IMR-90 (cell line): ENCODE measurements around the gene RAD51B. TPM values are rescaled to one million over a fixed set of nuclear protein-coding genes. Genes with fewer than 3 reads are reported as not detected.

ENCODE experiments used
- ATAC-seq: fragments of 200-7000 bp; cut with Tn5 transposase; 2 replicates; pipeline ENCODE4 v1.9.1; 2020; ENCODE audit warnings: low read depth, mild to moderate bottlenecking, moderate library complexity
- BruUV-seq: library from RNA; stranded (reverse); fragments of 400-500 nt; replicated peaks from 2 replicates; lab custom pipeline; 2021; lab: Mats Ljungman, UMichigan
- CTCF ChIA-PET: fragments of 300-600 bp; formaldehyde crosslinking; extraction: SDS; loops from one replicate; lab custom pipeline; 2021; ENCODE audit warnings: antibody characterized with exemption; lab: Yijun Ruan, JAX
- POLR2A ChIA-PET: fragments of 300-600 bp; sonication (Branson Sonifier 250); formaldehyde crosslinking; loops from one replicate; lab custom pipeline; 2022; ENCODE audit warnings: antibody characterized with exemption; ENCODE audit not compliant: unreplicated experiment; lab: Charles Lee
- DNase-seq: peaks from one replicate; pipeline ENCODE4 v3.0.0; 2013
- H2AFZ ChIP-seq: replicated peaks from 2 replicates; pipeline ENCODE3; 2013; ENCODE audit warnings: low read length, mild to moderate bottlenecking; ENCODE audit not compliant: poor library complexity
- H2AK5ac ChIP-seq: 2 replicates; pipeline ENCODE4 v1.6.1; 2013; ENCODE audit warnings: low read depth, low read length, inconsistent platforms
- H2AK9ac ChIP-seq: replicated peaks from 2 replicates; pipeline ENCODE3; 2013; ENCODE audit warnings: mild to moderate bottlenecking, low read depth, low read length, moderate library complexity; ENCODE audit not compliant: poor library complexity
- H2BK120ac ChIP-seq: 2 replicates; pipeline ENCODE4 v1.6.1; 2013; ENCODE audit warnings: low read depth, low read length, inconsistent platforms
- H2BK15ac ChIP-seq: 3 replicates; pipeline ENCODE4 v1.6.1; 2013; ENCODE audit warnings: low read depth, low read length, inconsistent platforms
- H2BK20ac ChIP-seq: 2 replicates; pipeline ENCODE4 v1.6.1; 2013; ENCODE audit warnings: low read depth, mild to moderate bottlenecking, inconsistent platforms, low read length, moderate library complexity
- H2BK5ac ChIP-seq: 2 replicates; pipeline ENCODE4 v1.6.1; 2013; ENCODE audit warnings: mild to moderate bottlenecking, low read depth, low read length, inconsistent platforms; ENCODE audit not compliant: poor library complexity, severe bottlenecking
- H3K14ac ChIP-seq: replicated peaks from 2 replicates; pipeline ENCODE4 v1.6.1; 2013; ENCODE audit warnings: low read depth, low read length, inconsistent platforms
- H3K18ac ChIP-seq: 2 replicates; pipeline ENCODE4 v1.6.1; 2013; ENCODE audit warnings: low read depth, low read length, control low read depth
- H3K23ac ChIP-seq: 2 replicates; pipeline ENCODE4 v1.6.1; 2013; ENCODE audit warnings: low read depth, low read length, inconsistent platforms
- H3K27ac ChIP-seq: 2 replicates; pipeline ENCODE4 v1.5.1; 2013; ENCODE audit warnings: mild to moderate bottlenecking, control low read depth, low read length; ENCODE audit not compliant: insufficient read depth
- H3K27me3 ChIP-seq: 2 replicates; pipeline ENCODE4 v1.6.1; 2013; ENCODE audit warnings: low read length; ENCODE audit not compliant: control insufficient read depth, insufficient read depth
- H3K36me3 ChIP-seq: 2 replicates; pipeline ENCODE4 v1.6.1; 2013; ENCODE audit warnings: low read length, mixed read lengths; ENCODE audit not compliant: control insufficient read depth, insufficient read depth
- H3K4ac ChIP-seq: 2 replicates; pipeline ENCODE4 v1.6.1; 2013; ENCODE audit warnings: low read depth, low read length, inconsistent platforms
- H3K4me1 ChIP-seq: 2 replicates; pipeline ENCODE4 v1.6.1; 2013; ENCODE audit warnings: low read length, mixed read lengths; ENCODE audit not compliant: control insufficient read depth, insufficient read depth
- H3K4me2 ChIP-seq: 2 replicates; pipeline ENCODE4 v1.6.1; 2013; ENCODE audit warnings: low read depth, mild to moderate bottlenecking, control low read depth, low read length, moderate library complexity
- H3K4me3 ChIP-seq: 2 replicates; pipeline ENCODE4 v1.5.1; 2013; ENCODE audit warnings: low read depth, mild to moderate bottlenecking, control low read depth, low read length, moderate library complexity; ENCODE audit not compliant: insufficient read depth
- H3K56ac ChIP-seq: 2 replicates; pipeline ENCODE4 v1.6.1; 2013; ENCODE audit warnings: low read length, inconsistent platforms; ENCODE audit not compliant: insufficient read depth; ENCODE audit errors: extremely low read depth
- H3K79me1 ChIP-seq, 2 experiments: 2 replicates each; pipeline ENCODE4 v1.6.1; 2013; ENCODE audit warnings: low read length in 2 of 2, inconsistent platforms in 1 of 2, low read depth in 1 of 2
- H3K9ac ChIP-seq: 2 replicates; pipeline ENCODE4 v1.6.1; 2013; ENCODE audit warnings: low read depth, low read length, control low read depth
- H3K9me1 ChIP-seq: 2 replicates; pipeline ENCODE4 v1.6.1; 2013; ENCODE audit warnings: low read length, inconsistent platforms; ENCODE audit not compliant: insufficient read depth
- H3K9me3 ChIP-seq: 2 replicates; pipeline ENCODE4 v1.6.1; 2013; ENCODE audit warnings: low read length; ENCODE audit not compliant: control insufficient read depth, insufficient read depth
- H4K20me1 ChIP-seq: 2 replicates; pipeline ENCODE4 v1.6.1; 2013; ENCODE audit warnings: low read length, inconsistent platforms; ENCODE audit not compliant: insufficient read depth
- H4K5ac ChIP-seq: 2 replicates; pipeline ENCODE4 v1.6.1; 2013; ENCODE audit warnings: mild to moderate bottlenecking, low read depth, low read length, control low read depth
- H4K8ac ChIP-seq, 2 experiments: 2 replicates each; pipeline ENCODE4 v1.6.1; 2013; ENCODE audit warnings: low read depth in 2 of 2, low read length in 2 of 2, control low read depth in 1 of 2, inconsistent platforms in 1 of 2
- H4K91ac ChIP-seq: 2 replicates; pipeline ENCODE4 v1.6.1; 2013; ENCODE audit warnings: low read depth, low read length, inconsistent platforms; ENCODE audit not compliant: insufficient read depth
- BHLHE40 ChIP-seq: fragments of 150-350 bp; IDR thresholded peaks from 2 replicates; pipeline ENCODE4 v1.6.1; 2016; ENCODE audit warnings: mild to moderate bottlenecking, low read depth, low read length
- CEBPB ChIP-seq: IDR thresholded peaks from 2 replicates; pipeline ENCODE4 v1.6.1; 2012; ENCODE audit warnings: low read depth, low read length, improper control_type of control experiment
- CHD1 ChIP-seq: IDR thresholded peaks from 2 replicates; pipeline ENCODE4 v1.6.1; 2012; ENCODE audit warnings: low read depth, low read length, improper control_type of control experiment
- CTCF ChIP-seq: conservative IDR thresholded peaks from 2 replicates; pipeline ENCODE4 v1.5.1; 2012; ENCODE audit warnings: mild to moderate bottlenecking, low read depth, low read length, improper control_type of control experiment
- ELK1 ChIP-seq: fragments of 150-350 bp; IDR thresholded peaks from 2 replicates; pipeline ENCODE4 v1.6.1; 2016; ENCODE audit warnings: low read depth, mild to moderate bottlenecking, low read length, moderate library complexity, borderline replicate concordance
- FOS ChIP-seq: fragments of 150-350 bp; IDR thresholded peaks from 2 replicates; pipeline ENCODE4 v1.6.1; 2016; ENCODE audit warnings: low read depth, low read length
- MAFK ChIP-seq: IDR thresholded peaks from 2 replicates; pipeline ENCODE4 v1.6.1; 2012; ENCODE audit warnings: low read depth, low read length, improper control_type of control experiment
- MAZ ChIP-seq: IDR thresholded peaks from 2 replicates; pipeline ENCODE4 v1.6.1; 2012; ENCODE audit warnings: low read depth, mild to moderate bottlenecking, low read length, improper control_type of control experiment, moderate library complexity, borderline replicate concordance
- MXI1 ChIP-seq: IDR thresholded peaks from 2 replicates; pipeline ENCODE4 v1.6.1; 2012; ENCODE audit warnings: low read depth, mild to moderate bottlenecking, low read length, moderate library complexity, borderline replicate concordance
- NFE2L2 ChIP-seq: fragments of 150-350 bp; IDR thresholded peaks from 2 replicates; pipeline ENCODE4 v1.6.1; 2016; ENCODE audit warnings: low read depth, mild to moderate bottlenecking, low read length
- POLR2A ChIP-seq: IDR thresholded peaks from 2 replicates; pipeline ENCODE4 v1.6.1; 2012; ENCODE audit warnings: mild to moderate bottlenecking, low read depth, low read length
- RAD21 ChIP-seq: IDR thresholded peaks from 2 replicates; pipeline ENCODE4 v1.6.1; 2012; ENCODE audit warnings: low read length, improper control_type of control experiment
- RFX5 ChIP-seq: IDR thresholded peaks from 2 replicates; pipeline ENCODE4 v1.8.0; 2012; ENCODE audit warnings: low read depth, mild to moderate bottlenecking, low read length, moderate library complexity
- SMC3 ChIP-seq: fragments of 150-350 bp; IDR thresholded peaks from 2 replicates; pipeline ENCODE4 v1.6.1; 2016; ENCODE audit warnings: low read depth, mild to moderate bottlenecking, antibody characterized with exemption, low read length, moderate library complexity
- WGBS, 2 experiments: methylation state at CpG; one replicate each; pipeline versions ENCODE4 v1.1.5 to v1.1.7; 2013; ENCODE audit warnings: missing lambda C conversion rate in 2 of 2; ENCODE audit not compliant: insufficient read length in 1 of 2; ENCODE audit errors: extremely low coverage in 2 of 2; 5-methylcytosine and 5-hydroxymethylcytosine counted together
- dilution Hi-C: fragments of 300-500 bp; cut with HindIII; formaldehyde crosslinking; loops from one replicate; pipeline ENCODE4 v1.14.3; 2018; ENCODE audit warnings: low sequenced_read_pairs; ENCODE audit not compliant: unreplicated experiment
- in situ Hi-C: fragments of 300-500 bp; cut with MboI; formaldehyde crosslinking; loops from 3 replicates; pipeline ENCODE4 v1.14.3; 2019; ENCODE audit warnings: low sequenced_read_pairs, inconsistent platforms, mixed read lengths
- intact Hi-C: fragments of 100-400 bp; cut with micrococcal nuclease; formaldehyde crosslinking; loops from 2 replicates; pipeline ENCODE4 v1.10.0; 2022
- polyA plus RNA-seq, 3 experiments: library from polyadenylated mRNA; depleted of rRNA; stranded (reverse); fragments of >200 nt; gene quantifications; 2 replicates each; pipeline ENCODE4 v1.2.3, GENCODE V29; 2012; ENCODE audit warnings: low replicate concordance in 1 of 3
- total RNA-seq: library from RNA; depleted of rRNA; stranded (reverse); fragments of >200 nt; gene quantifications from 2 replicates; pipeline ENCODE4 v1.2.3, GENCODE V29; 2012
- TF ChIP-seq, protein P1 (sequence below): fragments of 150-350 bp; IDR thresholded peaks from 2 replicates; pipeline ENCODE4 v1.6.1; 2017; ENCODE audit warnings: mild to moderate bottlenecking, antibody characterized with exemption, low read length, low read depth

Gene RAD51B
- total and polyA plus RNA-seq, 2 of the 4 experiments (the other 2 are of a cell fraction): 5.1 to 18.8 TPM

GRCh38 chr14:68421116-68421515 is 601.5 kb downstream of the RAD51B start:
- no TSS peak for BruUV-seq
- Histone ChIP-seq H3K9me1 (no peaks in the 10 kb centered on the region), H4K8ac (no peak overlapping the region), H3K9me3 (no peaks in the 10 kb centered on the region), H3K18ac (no peak overlapping the region), H3K23ac (no peak overlapping the region), H3K4me2 (no peak overlapping the region), H3K56ac (no peak overlapping the region), H2AFZ (no peak overlapping the region), H3K27me3 (no peaks in the 10 kb centered on the region), H3K79me1 (no peaks in the 10 kb centered on the region), H4K20me1 (no peaks in the 10 kb centered on the region), H2AK5ac (no peak overlapping the region), H3K9ac (no peak overlapping the region), H4K5ac (no peak overlapping the region), H4K91ac (no peak overlapping the region), H3K4ac (no peak overlapping the region), H2BK5ac (no peak overlapping the region), H3K14ac (no peak overlapping the region), H3K27ac (no peak overlapping the region), H2BK120ac (no peak overlapping the region), H2BK15ac (no peak overlapping the region), H3K36me3 (no peaks in the 10 kb centered on the region), H2BK20ac (no peak overlapping the region), H2AK9ac (no peak overlapping the region), H3K4me1 (no peaks in the 10 kb centered on the region), H3K4me3 (no peak overlapping the region)
- CTCF ChIA-PET: no interaction called here
- TF ChIP-seq, protein P1, sequence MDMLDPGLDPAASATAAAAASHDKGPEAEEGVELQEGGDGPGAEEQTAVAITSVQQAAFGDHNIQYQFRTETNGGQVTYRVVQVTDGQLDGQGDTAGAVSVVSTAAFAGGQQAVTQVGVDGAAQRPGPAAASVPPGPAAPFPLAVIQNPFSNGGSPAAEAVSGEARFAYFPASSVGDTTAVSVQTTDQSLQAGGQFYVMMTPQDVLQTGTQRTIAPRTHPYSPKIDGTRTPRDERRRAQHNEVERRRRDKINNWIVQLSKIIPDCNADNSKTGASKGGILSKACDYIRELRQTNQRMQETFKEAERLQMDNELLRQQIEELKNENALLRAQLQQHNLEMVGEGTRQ: no peak
- TF ChIP-seq RFX5: no peak
- no peak for TF ChIP-seq MAZ
- TF ChIP-seq SMC3: no peak
- no peak for TF ChIP-seq MAFK
- no peak for TF ChIP-seq CEBPB
- TF ChIP-seq BHLHE40: no peak
- TF ChIP-seq POLR2A: no peak
- TF ChIP-seq CTCF: no peak
- TF ChIP-seq MXI1: no peak
- no peak for TF ChIP-seq NFE2L2
- TF ChIP-seq RAD21: no peak
- no peak for TF ChIP-seq FOS
- TF ChIP-seq ELK1: no peak
- no peak for TF ChIP-seq CHD1
- POLR2A ChIA-PET: no interaction called here
- DNase-seq (no peak), ATAC-seq (no peak)
- 100% methylated on average over 1 of the region's 3 CpGs; no CpG with 5 or more reads in 1 of the 2 experiments for WGBS, 2 experiments
- intact Hi-C loops (no loop called here), in situ Hi-C loops (no loop called here), dilution Hi-C loops (no loop called here)
